Fibroblast of skin of left biceps (primary cell): ENCODE data around the gene ASXL2.
"Not testable (repeated sequence)": the region's sequence is repeated elsewhere in the genome, so short reads cannot be mapped to it uniquely, and the experiment has no call there.

ENCODE experiments used
- DNase-seq, 2 experiments: peaks; one replicate each; pipeline ENCODE4 v3.0.0-alpha.2; 2013; ENCODE audit warnings: low read depth in 2 of 2

Gene ASXL2

GRCh38 chr2:25833566-25833965, 44.7 kb downstream of the ASXL2 start:
- DNase-seq: no peak

- no peak for DNase-seq
Observed at GRCh38 chr2:25832897-25833296, 45.4 kb downstream of the ASXL2 start.

- DNase-seq: no peak
Observed at GRCh38 chr2:25831746-25832449, 46.4 kb downstream of the ASXL2 start.

- DNase-seq: no peak
Observed at GRCh38 chr2:25829828-25830227, 48.5 kb downstream of the ASXL2 start.

GRCh38 chr2:25829377-25829704, 48.9 kb downstream of the ASXL2 start:
- no peak for DNase-seq

GRCh38 chr2:25828532-25829376, 49.5 kb downstream of the ASXL2 start:
- DNase-seq: not testable (repeated sequence)

- DNase-seq: no peak
Observed at GRCh38 chr2:25825238-25825637, 53.0 kb downstream of the ASXL2 start.

GRCh38 chr2:25824718-25825117, 53.6 kb downstream of the ASXL2 start:
- DNase-seq: no peak

GRCh38 chr2:25824216-25824615, 54.1 kb downstream of the ASXL2 start:
- DNase-seq: no peak

- DNase-seq: peak in 1 of 2 experiments; percentile 35
Observed at GRCh38 chr2:25822190-25823117, 55.8 kb downstream of the ASXL2 start.

GRCh38 chr2:25821225-25822056, 56.8 kb downstream of the ASXL2 start:
- no peak for DNase-seq

GRCh38 chr2:25819597-25820039, 58.7 kb downstream of the ASXL2 start:
- DNase-seq: no peak

GRCh38 chr2:25817630-25818029, 60.7 kb downstream of the ASXL2 start:
- DNase-seq: no peak

GRCh38 chr2:25817006-25817405, 61.3 kb downstream of the ASXL2 start:
- no peak for DNase-seq

- DNase-seq: no peak
Observed at GRCh38 chr2:25816249-25816648, 62.0 kb downstream of the ASXL2 start.

GRCh38 chr2:25814681-25815080, 63.6 kb downstream of the ASXL2 start:
- no peak for DNase-seq

- no peak for DNase-seq
Observed at GRCh38 chr2:25810428-25810827, 67.9 kb downstream of the ASXL2 start.

GRCh38 chr2:25809646-25810045, 68.6 kb downstream of the ASXL2 start:
- no peak for DNase-seq

GRCh38 chr2:25808006-25808383, 70.3 kb downstream of the ASXL2 start:
- no peak for DNase-seq

- DNase-seq: peak; percentile 25 to 32
Observed at GRCh38 chr2:25806941-25807340, 71.3 kb downstream of the ASXL2 start.

GRCh38 chr2:25805987-25806386, 72.3 kb downstream of the ASXL2 start:
- DNase-seq: no peak
